Mesodermal cell (in vitro differentiated cells): ENCODE measurements around the gene MORC1.

Experiments used
- H3K27ac ChIP-seq: 2 replicates; pipeline ENCODE4 v1.7.0; 2013; ENCODE audit warnings: mild to moderate bottlenecking, low read depth, low read length, moderate library complexity; ENCODE audit not compliant: severe bottlenecking
- H3K36me3 ChIP-seq: 2 replicates; pipeline ENCODE4 v1.7.1; 2013; ENCODE audit warnings: mild to moderate bottlenecking, low read length, moderate library complexity; ENCODE audit not compliant: control insufficient read depth, insufficient read depth
- H3K4me1 ChIP-seq: one replicate; pipeline ENCODE4 v1.7.1; 2013; ENCODE audit warnings: mild to moderate bottlenecking, low read length; ENCODE audit not compliant: insufficient read depth, control insufficient read depth, poor library complexity, severe bottlenecking
- H3K4me3 ChIP-seq: 2 replicates; pipeline ENCODE4 v1.7.0; 2013; ENCODE audit warnings: low read length, control low read depth, mild to moderate bottlenecking; ENCODE audit not compliant: insufficient read depth, poor library complexity, severe bottlenecking; ENCODE audit errors: extremely low read depth
- H3K9me3 ChIP-seq: 2 replicates; pipeline ENCODE4 v1.7.1; 2013; ENCODE audit warnings: mild to moderate bottlenecking, low read length, moderate library complexity; ENCODE audit not compliant: control insufficient read depth
- whole genome bisulfite sequencing, 2 experiments: methylation state at CpG; one replicate each; pipeline ENCODE4 v1.1.5; 2013; ENCODE audit warnings: missing lambda C conversion rate in 2 of 2; ENCODE audit not compliant: insufficient coverage in 2 of 2; 5-methylcytosine and 5-hydroxymethylcytosine counted together

The MORC1 gene

GRCh38 chr3:109033000-109033660 lies 84.8 kb downstream of the MORC1 start:
- Histone ChIP-seq H3K4me1 (no peaks in the 10 kb centered on the region), H3K36me3 (no peaks in the 10 kb centered on the region), H3K4me3 (no peak overlapping the region), H3K9me3 (no peaks in the 10 kb centered on the region), H3K27ac (no peak overlapping the region)
- 79 to 83% methylated on average over 3 of the region's 3 CpGs for WGBS, 2 experiments

GRCh38 chr3:109028753-109029152 lies 89.2 kb downstream of the MORC1 start:
- WGBS, 2 experiments = 73 to 88% methylated on average over 5 to 6 of the region's 7 CpGs
- Histone ChIP-seq H3K4me3 (no peak overlapping the region), H3K9me3 (no peaks in the 10 kb centered on the region), H3K27ac (no peak overlapping the region), H3K4me1 (no peaks in the 10 kb centered on the region), H3K36me3 (no peaks in the 10 kb centered on the region)

- no peak overlapping the region for H3K27ac ChIP-seq
- no peaks in the 10 kb centered on the region for H3K4me1 ChIP-seq
- H3K9me3 ChIP-seq = no peaks in the 10 kb centered on the region
- H3K36me3 ChIP-seq = no peaks in the 10 kb centered on the region
- H3K4me3 ChIP-seq = no peak overlapping the region
Measured at GRCh38 chr3:109026821-109027220, 91.1 kb downstream of the MORC1 start.

DNA sequence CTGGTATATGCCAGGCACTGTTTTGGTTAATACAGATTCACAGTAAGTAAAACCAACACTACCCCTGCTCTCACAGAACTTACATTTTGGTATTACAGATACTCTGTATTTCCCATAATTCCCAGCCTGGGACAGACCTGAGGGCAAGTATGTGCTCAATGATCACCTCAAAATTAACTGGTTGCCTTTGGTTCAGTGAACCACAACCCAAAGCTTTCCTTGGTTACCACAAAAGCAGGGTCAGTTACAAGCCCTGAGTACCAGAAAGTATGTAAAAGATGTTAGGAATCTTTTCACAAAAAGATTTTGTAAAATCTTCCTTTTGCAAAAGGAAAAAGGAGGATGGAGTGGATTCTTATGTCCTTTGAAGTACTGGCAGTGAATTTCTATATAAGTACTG lies 92.0 kb downstream of the MORC1 start:
- Histone ChIP-seq H3K36me3 (no peaks in the 10 kb centered on the region), H3K27ac (no peak overlapping the region), H3K4me1 (no peaks in the 10 kb centered on the region), H3K4me3 (no peak overlapping the region), H3K9me3 (no peaks in the 10 kb centered on the region)

- Histone ChIP-seq H3K36me3 (no peaks in the 10 kb centered on the region), H3K4me1 (no peaks in the 10 kb centered on the region), H3K9me3 (no peaks in the 10 kb centered on the region), H3K27ac (no peak overlapping the region), H3K4me3 (no peak overlapping the region)
- no CpG with 5 or more reads among the region's 3 CpGs for WGBS, 2 experiments
Measured at GRCh38 chr3:109023656-109024254, 94.2 kb downstream of the MORC1 start.

GRCh38 chr3:109023167-109023566 lies 94.8 kb downstream of the MORC1 start:
- Histone ChIP-seq H3K36me3 (no peaks in the 10 kb centered on the region), H3K27ac (no peak overlapping the region), H3K4me3 (no peak overlapping the region), H3K9me3 (no peaks in the 10 kb centered on the region), H3K4me1 (peaks cover 4% of the 10 kb centered on the region)
- WGBS, 2 experiments = no CpG with 5 or more reads among the region's 1 CpG

- WGBS, 2 experiments = 78 to 80% methylated on average over 1 of the region's 1 CpG
- Histone ChIP-seq H3K4me1 (peaks cover 4% of the 10 kb centered on the region), H3K9me3 (no peaks in the 10 kb centered on the region), H3K4me3 (no peak overlapping the region), H3K36me3 (no peaks in the 10 kb centered on the region), H3K27ac (no peak overlapping the region)
Measured at GRCh38 chr3:109021556-109021955, 96.4 kb downstream of the MORC1 start.

DNA sequence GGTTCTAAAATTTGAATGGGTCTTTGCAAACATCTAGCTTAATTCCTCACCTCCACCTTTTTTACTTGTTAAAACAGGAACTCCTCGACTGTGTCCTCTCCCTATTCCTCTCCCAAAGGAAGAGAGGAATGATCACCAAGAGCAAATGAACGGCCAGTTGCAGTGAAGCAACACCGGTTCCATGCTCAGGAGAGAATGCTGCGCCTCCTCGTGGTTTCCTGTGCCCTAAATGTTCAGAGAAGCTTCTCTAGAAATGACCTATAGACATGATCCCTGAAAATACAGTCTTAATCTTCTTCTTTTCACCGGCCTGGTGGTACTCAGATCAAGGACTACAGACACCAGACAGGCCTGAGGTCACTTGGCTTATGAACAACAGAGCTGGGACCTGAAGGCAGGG lies 99.1 kb downstream of the MORC1 start:
- no peaks in the 10 kb centered on the region for H3K36me3 ChIP-seq
- no peak overlapping the region for H3K4me3 ChIP-seq
- peaks cover 4% of the 10 kb centered on the region for H3K4me1 ChIP-seq
- 70 to 83% methylated on average over 5 to 6 of the region's 6 CpGs for WGBS, 2 experiments
- H3K27ac ChIP-seq = no peak overlapping the region
- no peaks in the 10 kb centered on the region for H3K9me3 ChIP-seq

DNA sequence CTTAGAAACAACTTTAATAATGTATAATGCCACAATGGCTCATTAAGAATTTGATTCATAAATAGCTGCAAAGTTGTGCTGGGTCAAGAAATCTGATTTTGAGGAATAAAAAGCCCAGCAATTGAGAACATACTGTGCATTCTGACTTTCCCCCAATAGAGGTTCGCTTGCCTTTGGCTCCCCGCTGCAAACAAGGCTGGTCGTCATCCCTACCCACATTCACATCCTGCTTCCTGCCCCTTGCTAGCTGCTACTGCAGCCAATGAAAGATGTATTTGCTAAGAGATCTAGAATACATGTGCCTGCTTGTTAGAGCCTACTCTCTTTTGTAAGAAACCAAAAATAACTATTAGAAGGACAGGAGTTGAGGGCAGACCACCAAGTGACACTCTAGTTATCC lies 112.5 kb downstream of the MORC1 start:
- 100% methylated on average over 1 of the region's 3 CpGs; no CpG with 5 or more reads in 1 of the 2 experiments for WGBS, 2 experiments
- Histone ChIP-seq H3K4me1 (no peaks in the 10 kb centered on the region), H3K27ac (no peak overlapping the region), H3K4me3 (no peak overlapping the region), H3K9me3 (no peaks in the 10 kb centered on the region), H3K36me3 (no peaks in the 10 kb centered on the region)

- no CpG with 5 or more reads among the region's 3 CpGs for WGBS, 2 experiments
- Histone ChIP-seq H3K4me3 (no peak overlapping the region), H3K27ac (no peak overlapping the region), H3K9me3 (no peaks in the 10 kb centered on the region), H3K4me1 (no peaks in the 10 kb centered on the region), H3K36me3 (no peaks in the 10 kb centered on the region)
Measured at GRCh38 chr3:108998436-108998835, 119.5 kb downstream of the MORC1 start.

GRCh38 chr3:108985844-108986243 lies 132.1 kb downstream of the MORC1 start:
- Histone ChIP-seq H3K4me3 (no peak overlapping the region), H3K36me3 (no peaks in the 10 kb centered on the region), H3K4me1 (no peaks in the 10 kb centered on the region), H3K9me3 (no peaks in the 10 kb centered on the region), H3K27ac (no peak overlapping the region)
- WGBS, 2 experiments = 0% methylated on average over 1 of the region's 1 CpG; no CpG with 5 or more reads in 1 of the 2 experiments
